Activated CD8-positive, alpha-beta memory T cell treated with anti-CD3 and anti-CD28 coated beads for 24 hours (primary cell): ENCODE results near the gene CYP27A1.
A peak's percentile ranks its signal among the peaks of the same experiment; 100 is the strongest.

Experiments used
- DNase-seq: peaks from one replicate; pipeline ENCODE4 v3.0.0-alpha.2; 2020

Gene CYP27A1

GRCh38 chr2:218776488-218776887 is 5.5 kb upstream of the CYP27A1 start:
- DNase-seq, result no peak

DNA sequence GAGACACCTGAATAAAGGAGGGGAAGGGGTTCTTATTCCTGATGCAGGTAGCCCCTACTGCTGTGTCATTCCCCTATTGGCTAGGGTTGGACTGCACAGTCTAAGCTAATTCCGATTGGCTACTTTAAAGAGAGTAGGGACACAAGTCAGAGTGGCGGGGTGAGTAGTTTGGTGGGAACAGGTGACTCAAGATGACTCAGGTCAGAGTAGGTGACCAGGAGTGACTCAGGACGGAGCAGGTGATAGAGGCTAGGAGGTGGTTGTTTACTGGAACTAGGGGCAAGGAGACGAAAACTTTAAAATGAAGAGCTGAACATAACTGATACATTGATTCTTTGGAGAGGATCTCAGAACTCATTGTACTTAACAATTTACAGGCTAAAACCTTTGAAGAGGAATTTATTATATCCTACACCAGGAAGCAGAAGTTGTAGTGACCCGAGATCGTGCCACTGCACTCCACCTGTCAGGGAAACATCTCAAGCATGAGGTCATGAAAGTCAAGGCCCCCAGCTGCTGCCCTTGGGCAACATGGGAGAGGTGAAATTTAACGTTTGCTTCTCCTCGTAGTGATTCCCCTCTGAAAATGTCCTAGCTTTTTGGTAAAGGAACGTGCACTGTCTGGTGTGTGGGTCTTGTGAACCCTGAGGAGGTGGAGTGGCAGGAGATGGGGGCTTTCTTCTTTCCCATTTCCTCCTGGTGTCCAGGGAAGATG is 4.5 kb upstream of the CYP27A1 start:
- DNase-seq, result no peak

DNA sequence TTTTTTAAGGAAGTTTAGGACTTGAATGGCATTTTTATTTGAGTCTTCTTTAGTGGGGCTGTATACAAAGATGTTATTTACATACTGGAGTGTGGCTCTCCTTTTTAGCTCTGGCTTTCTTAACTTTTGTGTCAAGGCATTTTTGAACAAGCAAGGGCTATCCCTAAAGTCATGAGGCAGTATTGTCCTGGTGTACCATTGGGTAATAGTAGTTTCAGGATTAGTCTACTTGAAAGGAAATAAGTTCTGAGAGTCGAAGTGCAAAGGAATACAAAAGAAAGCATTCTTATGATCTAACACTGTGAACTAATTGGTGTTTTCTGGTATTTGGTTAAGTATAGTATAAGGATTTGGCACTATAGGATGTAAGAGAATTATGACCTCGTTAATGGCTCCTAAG is 1.9 kb upstream of the CYP27A1 start:
- no peak for DNase-seq

- DNase-seq, result no peak
These were observed 876 bp upstream of the CYP27A1 start for GRCh38 chr2:218780851-218781690.

DNA sequence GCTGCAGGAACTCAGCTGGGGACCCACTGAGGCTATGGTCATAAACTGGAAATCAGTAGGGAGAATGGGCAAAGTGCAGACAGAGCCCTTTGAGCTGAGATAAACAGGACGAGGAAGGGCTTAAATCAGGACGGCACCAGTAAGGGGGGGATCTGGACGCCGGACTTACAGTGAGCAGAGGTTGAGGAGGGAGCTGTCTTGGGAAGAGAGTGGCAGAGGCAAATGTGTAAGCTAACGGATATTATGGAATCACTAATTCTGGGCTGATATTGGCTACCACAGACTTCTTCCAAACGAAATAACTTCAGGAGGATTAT is 539 bp downstream of the CYP27A1 start:
- no peak for DNase-seq

DNA sequence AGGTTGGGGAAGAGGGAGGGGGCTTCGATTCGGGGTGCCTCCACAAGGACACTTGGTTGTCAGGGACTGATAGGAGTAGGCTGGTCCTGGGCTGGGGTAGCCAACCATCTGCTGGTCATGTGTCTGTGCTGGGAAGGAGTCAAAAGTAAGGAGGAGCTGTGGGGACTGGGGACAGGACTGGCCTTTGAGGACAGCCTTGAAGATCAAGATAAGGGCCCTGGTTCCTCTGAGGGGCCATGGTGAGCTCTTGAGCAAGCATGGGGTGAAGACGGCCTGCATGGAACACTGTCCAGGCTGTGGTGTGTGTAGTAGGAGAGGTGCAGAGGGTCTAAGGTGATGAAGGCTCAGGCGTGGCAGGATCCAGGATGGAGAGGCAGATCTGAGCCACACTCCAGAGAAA is 1.7 kb downstream of the CYP27A1 start:
- DNase-seq, result no peak

GRCh38 chr2:218785103-218785502 is 3.2 kb downstream of the CYP27A1 start:
- no peak for DNase-seq

DNA sequence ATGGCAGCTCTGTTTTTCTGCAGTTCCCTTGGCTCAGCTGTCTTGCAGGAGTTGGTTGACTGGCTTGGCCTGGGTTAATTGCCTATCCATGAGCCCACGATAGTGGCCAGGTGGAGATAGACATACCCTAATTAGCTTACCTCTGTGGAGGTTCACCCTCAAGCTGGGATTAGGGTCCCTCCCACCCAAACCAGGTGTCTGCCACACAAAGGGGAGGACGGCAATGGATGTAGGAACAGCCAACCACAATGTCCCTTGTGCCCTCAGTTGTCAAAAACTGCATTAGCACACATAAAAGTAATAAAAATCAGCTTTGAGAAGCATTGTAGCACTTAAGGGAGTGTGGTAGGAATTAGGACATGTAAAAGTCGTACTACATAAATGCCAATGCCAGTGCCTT is 4.2 kb downstream of the CYP27A1 start:
- no peak for DNase-seq

DNA sequence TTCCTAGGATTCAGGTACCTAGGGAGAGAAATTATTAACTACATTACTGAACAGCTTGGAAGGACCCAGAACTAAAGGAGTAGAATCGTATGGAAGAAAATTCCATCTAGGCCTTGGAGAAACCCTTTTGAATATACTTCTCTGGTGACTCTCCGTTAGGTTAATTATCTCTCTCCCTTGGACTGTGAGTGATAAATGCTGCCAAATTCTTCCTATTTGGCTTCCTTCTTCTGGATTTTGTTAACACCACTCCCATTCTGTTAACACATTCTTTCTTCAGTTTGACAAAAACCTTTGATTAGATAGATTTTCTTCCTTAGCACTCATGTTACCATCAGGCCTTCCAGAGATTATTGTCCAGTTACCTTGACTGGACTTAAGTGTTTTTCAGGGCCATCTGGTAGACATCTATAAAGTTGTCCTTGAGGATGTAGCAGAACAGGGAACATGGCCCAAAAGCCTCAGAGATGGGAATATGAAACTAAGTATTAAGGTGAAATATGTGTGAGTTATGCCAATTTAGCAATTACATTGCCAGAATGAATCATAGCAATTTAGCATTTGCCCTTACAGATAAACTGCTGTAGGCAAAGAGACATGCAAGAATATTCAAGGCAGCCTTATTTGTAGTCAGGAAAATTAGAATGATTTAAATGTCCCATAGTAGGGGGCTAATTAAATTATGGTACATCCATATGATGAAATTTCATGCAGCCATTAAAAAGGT is 6.7 kb downstream of the CYP27A1 start:
- DNase-seq, result no peak

DNA sequence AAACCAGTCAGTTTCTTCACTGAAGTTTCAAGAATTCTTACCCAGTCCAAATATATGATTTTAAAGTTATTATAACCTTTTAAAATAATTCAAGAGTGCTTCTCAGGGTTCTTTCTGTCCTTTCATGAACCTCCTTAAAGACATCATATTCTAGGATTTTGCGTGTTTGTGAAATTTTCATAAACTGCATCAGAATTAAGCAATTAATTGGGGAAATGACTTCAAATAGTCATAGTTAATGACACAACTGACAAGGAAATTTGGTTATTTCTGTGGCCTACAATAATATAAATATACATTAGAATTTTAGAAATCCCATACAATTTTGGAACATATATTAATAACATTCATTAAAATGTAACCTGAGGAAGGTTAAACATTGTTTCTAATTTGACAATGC is 10.5 kb downstream of the CYP27A1 start:
- DNase-seq, result no peak

DNA sequence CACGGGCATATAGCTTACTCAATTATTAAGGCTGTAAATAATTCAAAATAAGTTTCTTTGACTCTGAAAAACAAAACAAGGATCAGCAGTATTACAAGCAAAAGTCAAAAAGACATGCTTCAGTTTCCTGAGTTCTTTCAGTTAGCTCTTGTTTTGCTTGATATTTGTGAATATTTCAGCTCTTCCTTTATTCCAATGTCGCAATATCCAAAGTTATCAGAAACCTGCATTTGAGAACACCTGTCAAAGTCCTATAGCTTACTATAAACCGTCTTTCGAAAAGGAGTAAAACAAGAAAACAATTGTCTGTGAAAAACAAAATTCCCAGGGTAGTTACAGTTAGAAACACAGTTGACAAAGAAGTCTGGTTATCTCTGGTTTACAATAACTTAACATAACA is 14.7 kb downstream of the CYP27A1 start:
- no peak for DNase-seq

DNA sequence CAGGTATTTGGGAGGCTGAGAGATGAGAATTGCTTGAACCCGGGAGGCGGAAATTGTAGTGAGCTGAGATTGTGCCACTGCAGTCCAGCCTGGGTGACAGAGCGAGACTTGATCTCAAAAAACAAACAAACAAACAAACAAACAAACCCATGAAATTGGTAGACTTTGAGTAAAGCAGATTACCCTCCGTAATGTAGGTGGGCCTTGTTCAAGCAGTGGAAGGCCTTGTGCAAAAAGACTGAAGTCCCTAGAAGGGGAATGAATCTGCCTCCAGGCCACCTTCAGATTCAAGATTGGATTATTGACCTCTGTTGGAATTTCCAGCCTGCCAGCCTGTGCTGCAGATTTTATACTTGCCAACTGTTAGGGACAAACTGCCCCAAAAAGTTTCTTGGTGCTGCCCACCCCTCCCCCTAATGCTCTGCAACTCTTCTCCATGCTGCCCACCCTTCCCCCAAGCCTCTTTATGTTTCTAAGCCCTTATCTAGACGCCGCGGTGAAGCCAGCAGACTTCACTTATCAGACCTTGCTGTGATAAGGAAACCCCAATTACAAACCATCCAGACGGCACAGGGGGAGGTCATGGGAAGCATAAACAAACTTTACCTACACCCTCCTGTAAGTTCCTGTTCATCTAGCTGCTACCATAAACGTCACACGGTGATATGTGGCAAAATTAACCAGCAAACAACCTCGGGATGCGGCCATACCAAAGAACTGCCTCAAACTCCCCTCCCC is 17.0 kb downstream of the CYP27A1 start:
- DNase-seq, result peak; percentile 41

DNA sequence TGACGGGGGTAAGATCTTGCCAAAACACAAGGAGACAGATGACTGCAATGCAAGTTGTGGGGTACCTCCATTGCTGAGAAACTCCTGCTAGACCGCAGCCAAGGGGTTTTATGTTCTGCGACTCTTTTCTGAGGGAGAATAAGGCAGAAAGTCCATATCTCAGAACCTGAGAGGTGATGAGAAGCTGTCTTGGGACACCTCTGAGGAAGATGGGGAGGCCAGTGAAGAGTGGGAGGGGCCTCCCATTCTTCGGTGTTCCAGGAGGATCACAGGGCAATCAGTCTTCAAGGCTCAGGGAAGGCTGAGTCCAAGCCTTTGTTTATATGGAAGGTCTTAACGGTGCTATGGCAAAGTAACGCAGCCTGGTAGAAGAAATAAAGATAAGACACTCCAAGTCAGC is 18.0 kb downstream of the CYP27A1 start:
- DNase-seq, result no peak

- DNase-seq, result no peak
These were observed 20.5 kb downstream of the CYP27A1 start for GRCh38 chr2:218802386-218802994.

- DNase-seq, result no peak
These were observed 22.9 kb downstream of the CYP27A1 start for GRCh38 chr2:218804817-218805216.

GRCh38 chr2:218805627-218806026 is 23.7 kb downstream of the CYP27A1 start:
- no peak for DNase-seq

DNA sequence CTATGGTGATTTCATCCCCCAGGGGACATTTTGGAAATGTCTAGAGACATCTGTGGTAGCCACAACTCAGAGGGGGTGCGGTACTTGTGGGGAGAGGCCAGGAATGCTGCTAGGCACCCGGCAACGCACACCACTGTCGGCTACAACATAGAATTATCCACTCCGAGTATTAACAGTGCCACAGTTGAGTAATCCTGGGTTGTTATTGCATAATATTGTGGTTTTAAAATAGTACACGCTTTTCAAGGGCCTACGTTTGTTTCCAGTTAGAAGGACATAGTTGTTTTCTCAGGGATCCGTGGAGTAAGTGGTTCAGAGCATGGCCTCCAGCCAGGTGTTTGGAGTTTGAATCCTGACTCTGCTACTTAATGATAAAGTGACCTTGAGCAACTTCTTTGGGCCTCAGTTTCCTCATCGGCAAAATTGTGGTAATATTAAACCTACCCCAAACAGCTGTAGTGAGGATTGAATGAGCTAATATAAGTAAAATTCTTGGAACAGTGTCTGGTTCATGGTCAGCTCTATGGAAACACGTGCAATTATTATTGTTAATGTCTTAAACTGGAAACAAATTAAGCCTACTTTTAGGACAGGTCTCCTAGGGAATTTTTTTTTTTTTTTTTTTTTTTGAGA is 24.5 kb downstream of the CYP27A1 start:
- DNase-seq, result no peak

GRCh38 chr2:218807626-218808025 is 25.7 kb downstream of the CYP27A1 start:
- no peak for DNase-seq

GRCh38 chr2:218809515-218809914 is 27.6 kb downstream of the CYP27A1 start:
- DNase-seq, result no peak

- DNase-seq, result no peak
These were observed 28.3 kb downstream of the CYP27A1 start for GRCh38 chr2:218810256-218810655.

DNA sequence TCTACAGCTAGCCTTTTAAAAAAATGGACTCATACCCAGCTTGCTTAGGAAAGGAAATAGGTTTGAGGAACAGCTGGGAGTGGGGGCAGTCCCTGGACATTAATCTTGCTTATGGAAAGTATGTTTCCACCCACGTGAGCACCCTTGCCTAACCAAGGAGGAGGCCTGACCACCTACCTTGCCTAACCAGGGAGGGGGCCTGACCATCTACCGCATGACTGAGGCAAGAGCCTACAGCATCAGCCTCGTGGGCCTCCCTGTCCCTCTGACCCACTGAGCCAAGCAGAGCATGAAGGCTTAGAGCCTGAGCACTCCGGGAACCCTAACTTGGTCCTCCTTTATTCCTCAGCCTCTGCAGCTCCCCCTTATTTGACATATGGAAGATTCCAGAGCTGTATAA is 29.4 kb downstream of the CYP27A1 start:
- DNase-seq, result no peak

- no peak for DNase-seq
These were observed 30.3 kb downstream of the CYP27A1 start for GRCh38 chr2:218812096-218812815.
